Measurements from ENCODE around the gene C6orf89. TPM values are rescaled to one million over a fixed set of nuclear protein-coding genes. Genes with fewer than 3 reads are reported as not detected.

Gene C6orf89
- total RNA-seq, 4 donors from 2014 or later: 58.2 to 89.6 (median 68.9) TPM

DNA sequence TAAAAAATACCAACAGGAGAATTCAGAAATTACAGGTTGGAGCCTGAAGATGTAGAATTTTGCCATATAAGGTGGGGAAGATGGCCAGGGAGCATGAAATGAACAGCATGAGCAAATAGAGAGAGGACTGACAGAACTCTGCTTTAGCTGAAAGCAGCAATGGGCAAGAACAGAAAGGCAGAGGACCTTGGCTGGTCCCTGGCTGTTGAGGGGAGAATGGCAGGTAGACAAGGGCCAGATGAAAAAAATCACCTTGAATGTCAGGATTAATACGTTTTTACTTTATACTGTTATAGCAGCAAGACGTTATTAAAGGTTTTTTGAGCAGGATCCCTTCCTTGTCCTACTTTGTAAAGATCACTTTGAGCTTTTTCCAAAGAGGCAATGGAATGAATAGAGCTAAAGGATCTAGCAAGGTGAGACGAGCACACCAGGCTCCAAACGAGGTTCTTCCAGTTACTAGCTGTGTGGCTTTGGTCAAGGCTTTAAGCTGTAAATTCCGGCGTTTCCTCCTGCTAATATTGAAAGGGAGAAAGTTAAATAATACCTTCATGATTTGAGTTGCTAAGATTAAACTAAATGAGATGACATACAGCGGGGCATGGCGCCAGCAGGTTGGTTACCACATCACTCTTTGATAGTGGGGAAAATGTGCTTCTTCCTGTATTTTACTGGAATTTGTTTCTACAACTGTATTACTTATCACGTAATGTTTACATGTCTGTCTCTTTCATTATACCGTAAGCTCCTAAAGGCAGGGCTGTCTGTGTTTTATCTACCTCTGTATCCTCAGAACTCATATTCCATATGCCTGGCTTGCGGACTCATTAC is 11.9 kb upstream of the C6orf89 start:
- 11 to 13% methylated on average over 11 of the region's 11 CpGs for WGBS, 2 donors
- no peaks in the 10 kb centered on the region for H3K27me3 ChIP-seq
- H3K9me3 ChIP-seq: no peaks in the 10 kb centered on the region
- peak in 1 of 6 experiments; percentile 16 for TF ChIP-seq CTCF (IDR thresholded peaks at IDR 0.05)
- no peak for TF ChIP-seq POLR2A (IDR thresholded peaks at IDR 0.05)
- peak in 1 of 2 donors; percentile 37 for DNase-seq
- no peaks in the 10 kb centered on the region for H3K36me3 ChIP-seq
- peak overlapping the region in 1 of 3 donors; percentile 85 for H3K27ac ChIP-seq
- intact Hi-C loops (cut with DNase I): loop anchor here (10.0 kb wide), 1 partner anchor 341 kb away; no protein-coding TSS in a partner anchor
- H3K4me3 ChIP-seq (replicated peaks in 1 of 3): peak overlapping the region; percentile 38 to 94 (median 74)
- H3K4me1 ChIP-seq: peaks cover 20 to 24% of the 10 kb centered on the region in 2 donors

DNA sequence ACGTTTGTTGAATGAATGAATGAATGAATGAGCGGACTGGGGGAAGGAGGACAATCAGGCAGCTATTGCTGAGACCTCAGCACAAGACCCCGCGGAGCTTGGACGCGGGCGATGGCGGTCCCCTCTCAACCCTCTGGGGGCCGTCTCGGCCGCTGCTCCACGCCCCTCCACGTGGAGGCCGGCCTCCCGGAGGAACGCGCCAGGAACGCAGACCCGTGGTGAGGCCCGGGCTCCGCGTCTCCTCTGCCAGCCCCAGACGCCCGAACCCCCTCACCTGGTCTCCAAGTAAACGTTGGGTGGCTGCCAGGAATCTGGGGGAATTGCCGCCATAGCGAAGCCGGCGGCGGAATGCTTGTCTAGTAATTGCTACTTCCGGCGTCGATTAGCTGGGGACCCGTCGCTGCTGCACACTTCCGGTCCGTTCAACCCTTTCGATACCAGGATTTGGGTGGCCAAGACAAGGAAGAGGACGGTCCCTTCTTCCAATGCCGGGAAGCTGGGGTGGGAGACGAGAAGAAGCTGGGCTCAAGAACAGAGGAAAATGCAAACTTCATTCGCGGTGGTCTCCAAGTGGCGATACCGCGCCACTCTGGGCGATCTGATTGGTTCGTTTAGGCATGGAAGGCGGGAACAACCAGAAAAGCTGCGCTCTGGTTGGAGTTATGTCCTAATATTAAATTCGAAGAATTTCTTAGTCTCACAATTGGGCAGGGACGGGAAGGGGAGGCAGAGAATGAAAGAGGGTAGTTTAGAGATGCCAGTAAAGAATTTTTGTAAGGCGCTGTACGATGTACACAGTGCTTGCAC is 11.1 kb upstream of the C6orf89 start, which contains the start of gene PPIL1:
Gene PPIL1, minus strand, starts transcription at position 361 of the 807 bp plus-strand sequence. Its CDS starts 31 bp downstream, at position 330.
- H3K4me3 ChIP-seq (replicated peaks in 1 of 3): peak within 1 kb of the TSS; percentile 38 to 94 (median 74)
- no peaks in the 10 kb centered on the region for H3K27me3 ChIP-seq
- TF ChIP-seq CTCF (IDR thresholded peaks at IDR 0.05) (peak in 2 of 6 experiments; percentile 5 to 15), POLR2A (IDR thresholded peaks at IDR 0.05) (peak in 1 of 2 donors; percentile 65)
- 0 to 1% methylated on average over 47 to 50 of the region's 54 CpGs for WGBS, 2 donors
- peak within 1 kb of the TSS; percentile 67 to 85 (median 77) for H3K27ac ChIP-seq
- H3K36me3 ChIP-seq: no peaks in the 10 kb centered on the region
- peak; percentile 80 to 81 for DNase-seq
- intact Hi-C loops (cut with DNase I): loop anchor here (10.0 kb wide), 1 partner anchor 340 kb away; no protein-coding TSS in a partner anchor
- peaks cover 12 to 19% of the 10 kb centered on the region in 2 donors for H3K4me1 ChIP-seq
- no peaks in the 10 kb centered on the region for H3K9me3 ChIP-seq

GRCh38 chr6:36875250-36875633 is 10.5 kb upstream of the C6orf89 start:
- WGBS, 2 donors: 37 to 38% methylated on average over 6 of the region's 6 CpGs
- Histone ChIP-seq H3K27me3 (no peaks in the 10 kb centered on the region), H3K4me3 (replicated peaks in 1 of 3) (peak overlapping the region in 2 of 3 donors; percentile 38 to 94), H3K27ac (peak overlapping the region in 2 of 3 donors; percentile 77 to 85), H3K9me3 (no peaks in the 10 kb centered on the region), H3K36me3 (no peaks in the 10 kb centered on the region), H3K4me1 (peaks cover 8 to 16% of the 10 kb centered on the region in 2 donors)
- intact Hi-C loops (cut with DNase I): loop anchor here (10.0 kb wide), 1 partner anchor 340 kb away; no protein-coding TSS in a partner anchor
- no peak for TF ChIP-seq CTCF (IDR thresholded peaks at IDR 0.05)
- no peak for TF ChIP-seq POLR2A (IDR thresholded peaks at IDR 0.05)
- DNase-seq: no peak

GRCh38 chr6:36884610-36885009 is 1.1 kb upstream of the C6orf89 start:
- H3K9me3 ChIP-seq: no peaks in the 10 kb centered on the region
- TF ChIP-seq POLR2A (IDR thresholded peaks at IDR 0.05): no peak
- TF ChIP-seq CTCF (IDR thresholded peaks at IDR 0.05): no peak
- no peak overlapping the region for H3K4me3 ChIP-seq (replicated peaks in 1 of 3)
- H3K36me3 ChIP-seq: no peaks in the 10 kb centered on the region
- peak overlapping the region in 2 of 3 donors; percentile 89 to 98 for H3K27ac ChIP-seq
- H3K4me1 ChIP-seq: peaks cover 6 to 19% of the 10 kb centered on the region in 2 donors
- WGBS, 2 donors: 94 to 98% methylated on average over 3 of the region's 3 CpGs
- DNase-seq: no peak
- intact Hi-C loops (cut with DNase I): loop anchor here (10.0 kb wide), 3 partner anchors 100 to 290 kb away; partner anchors contain the start of genes MTCH1 and PIM1
- H3K27me3 ChIP-seq: no peaks in the 10 kb centered on the region

All from thyroid gland (tissue), 4 donors.